ENCODE results near the gene ABHD16A. TPM values are rescaled to one million over a fixed set of nuclear protein-coding genes. Genes with fewer than 3 reads are reported as not detected.
A peak's percentile ranks its signal among the peaks of the same experiment; 100 is the strongest.
"Not testable (repeated sequence)": the region's sequence is repeated elsewhere in the genome, so short reads cannot be mapped to it uniquely, and the experiment has no call there.

Gene ABHD16A
- total and polyA plus RNA-seq, 8 donors, result 14.9 to 61.5 (median 21.5) TPM

DNA sequence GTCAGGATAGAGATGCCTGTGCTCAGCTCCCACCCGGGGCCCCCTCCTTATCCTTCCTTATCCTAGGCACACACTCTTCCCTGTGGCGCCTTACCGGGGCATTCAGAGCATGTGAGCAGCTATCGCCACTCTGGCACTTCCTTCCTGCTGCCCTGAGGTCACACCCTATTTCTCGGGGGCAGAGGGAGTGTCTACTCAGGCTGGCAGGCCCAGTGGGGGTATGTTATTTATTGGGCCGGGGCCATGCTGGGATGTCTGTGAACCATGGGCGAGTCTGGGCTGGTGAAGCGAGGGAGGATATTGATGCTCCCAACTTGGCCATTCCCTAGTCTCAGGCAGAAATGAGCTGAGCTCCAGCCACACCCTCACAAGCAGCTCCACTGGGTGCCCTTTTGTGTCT is 8.1 kb upstream of the ABHD16A start:
- Histone ChIP-seq H3K4me3 (no peak overlapping the region), H3K27ac (no peak overlapping the region), H3K4me1 (no peaks in the 10 kb centered on the region), H3K36me3 (no peaks in the 10 kb centered on the region), H3K9me3 (no peaks in the 10 kb centered on the region), H3K27me3 (no peaks in the 10 kb centered on the region)
- FAIRE-seq (no peak), DNase-seq (no peak), ATAC-seq (peak in 2 of 4 donors; percentile 32 to 34)
- TF ChIP-seq, protein P1, sequence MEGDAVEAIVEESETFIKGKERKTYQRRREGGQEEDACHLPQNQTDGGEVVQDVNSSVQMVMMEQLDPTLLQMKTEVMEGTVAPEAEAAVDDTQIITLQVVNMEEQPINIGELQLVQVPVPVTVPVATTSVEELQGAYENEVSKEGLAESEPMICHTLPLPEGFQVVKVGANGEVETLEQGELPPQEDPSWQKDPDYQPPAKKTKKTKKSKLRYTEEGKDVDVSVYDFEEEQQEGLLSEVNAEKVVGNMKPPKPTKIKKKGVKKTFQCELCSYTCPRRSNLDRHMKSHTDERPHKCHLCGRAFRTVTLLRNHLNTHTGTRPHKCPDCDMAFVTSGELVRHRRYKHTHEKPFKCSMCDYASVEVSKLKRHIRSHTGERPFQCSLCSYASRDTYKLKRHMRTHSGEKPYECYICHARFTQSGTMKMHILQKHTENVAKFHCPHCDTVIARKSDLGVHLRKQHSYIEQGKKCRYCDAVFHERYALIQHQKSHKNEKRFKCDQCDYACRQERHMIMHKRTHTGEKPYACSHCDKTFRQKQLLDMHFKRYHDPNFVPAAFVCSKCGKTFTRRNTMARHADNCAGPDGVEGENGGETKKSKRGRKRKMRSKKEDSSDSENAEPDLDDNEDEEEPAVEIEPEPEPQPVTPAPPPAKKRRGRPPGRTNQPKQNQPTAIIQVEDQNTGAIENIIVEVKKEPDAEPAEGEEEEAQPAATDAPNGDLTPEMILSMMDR (IDR thresholded peaks at IDR 0.05), result no peak
- intact Hi-C loops (cut with DNase I), result no loop called here
- WGBS, 2 donors, result 56 to 59% methylated on average over 8 of the region's 8 CpGs

DNA sequence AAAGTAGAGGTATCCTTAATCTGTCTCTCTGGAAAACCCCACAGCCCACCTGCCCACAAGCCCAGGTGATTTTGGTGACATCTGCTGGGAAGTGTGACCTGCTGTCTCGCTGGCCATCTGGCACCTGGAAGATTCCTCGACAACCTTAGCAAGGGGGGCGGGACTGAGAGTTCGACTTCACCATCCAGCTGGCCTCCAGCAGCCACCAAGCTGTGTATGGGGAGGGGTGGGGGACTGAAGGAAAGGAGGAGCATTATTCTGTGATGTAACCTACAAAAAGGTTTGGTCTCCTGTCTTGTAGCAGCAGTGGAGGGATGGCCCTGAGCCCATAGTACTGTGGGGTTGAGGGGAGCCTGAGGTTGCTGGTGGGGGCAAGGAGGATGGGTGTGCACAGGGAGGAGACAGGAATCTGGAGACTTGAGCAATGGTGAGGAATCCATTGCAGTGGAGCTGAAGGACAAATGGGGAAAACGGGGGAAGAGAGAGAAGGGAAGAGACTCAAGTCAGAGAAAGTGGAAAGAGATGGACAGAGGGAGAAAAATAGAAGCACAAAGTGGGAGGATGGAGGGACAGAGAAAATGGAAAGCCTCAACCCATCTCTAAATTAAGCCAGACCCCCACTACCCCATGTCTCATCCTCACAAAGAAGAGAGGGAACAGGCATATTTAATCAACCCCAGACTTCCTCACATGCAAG is 7.5 kb upstream of the ABHD16A start:
- no peak for FAIRE-seq
- no peaks in the 10 kb centered on the region for H3K4me1 ChIP-seq
- no peaks in the 10 kb centered on the region for H3K27me3 ChIP-seq
- TF ChIP-seq, protein P1 (IDR thresholded peaks at IDR 0.05), result no peak
- DNase-seq, result no peak
- intact Hi-C loops (cut with DNase I), result no loop called here
- no peaks in the 10 kb centered on the region for H3K36me3 ChIP-seq
- H3K4me3 ChIP-seq, result no peak overlapping the region
- WGBS, 2 donors, result 37 to 40% methylated on average over 5 of the region's 5 CpGs
- ATAC-seq, result no peak
- H3K27ac ChIP-seq, result no peak overlapping the region
- no peaks in the 10 kb centered on the region for H3K9me3 ChIP-seq

DNA sequence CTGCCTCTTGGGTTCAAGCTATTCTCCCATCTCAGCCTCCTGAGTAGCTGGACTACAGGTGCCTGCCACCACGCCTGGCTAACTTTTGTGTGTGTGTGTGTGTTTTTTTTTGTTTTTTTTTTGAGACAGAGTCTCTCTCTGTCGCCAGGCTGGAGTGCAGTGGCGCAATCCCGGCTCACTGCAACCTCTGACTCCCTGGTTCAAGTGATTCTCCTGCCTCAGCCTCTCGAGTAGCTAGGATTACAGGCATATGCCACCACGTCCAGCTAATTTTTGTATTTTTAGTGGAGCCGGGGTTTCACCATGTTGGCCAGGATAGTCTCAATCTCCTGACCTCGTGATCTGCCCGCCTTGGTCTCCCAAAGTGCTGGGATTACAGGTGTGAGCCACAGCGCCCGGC is 6.0 kb upstream of the ABHD16A start:
- H3K27ac ChIP-seq; DNase-seq; ATAC-seq; intact Hi-C loops (cut with DNase I); H3K27me3 ChIP-seq; H3K9me3 ChIP-seq; FAIRE-seq; H3K4me3 ChIP-seq; H3K36me3 ChIP-seq; H3K4me1 ChIP-seq: not testable (repeated sequence)
- WGBS, 2 donors, result 78 to 91% methylated on average over 11 of the region's 11 CpGs

- intact Hi-C loops (cut with DNase I), result no loop called here
- 87 to 89% methylated on average over 3 of the region's 3 CpGs for WGBS, 2 donors
Observed at GRCh38 chr6:31708224-31708623, 5.1 kb upstream of the ABHD16A start.

DNA sequence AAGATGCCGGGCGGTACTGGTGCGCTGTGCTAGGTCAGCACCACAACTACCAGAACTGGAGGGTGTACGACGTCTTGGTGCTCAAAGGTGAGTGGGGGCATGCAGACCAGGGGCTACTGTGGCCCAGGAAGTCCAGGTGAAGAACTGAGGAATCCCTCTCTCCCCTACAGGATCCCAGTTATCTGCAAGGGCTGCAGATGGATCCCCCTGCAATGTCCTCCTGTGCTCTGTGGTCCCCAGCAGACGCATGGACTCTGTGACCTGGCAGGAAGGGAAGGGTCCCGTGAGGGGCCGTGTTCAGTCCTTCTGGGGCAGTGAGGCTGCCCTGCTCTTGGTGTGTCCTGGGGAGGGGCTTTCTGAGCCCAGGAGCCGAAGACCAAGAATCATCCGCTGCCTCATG is 4.6 kb upstream of the ABHD16A start:
- no peak overlapping the region for H3K27ac ChIP-seq
- 70 to 82% methylated on average over 10 of the region's 10 CpGs for WGBS, 2 donors
- H3K4me3 ChIP-seq, result no peak overlapping the region
- peaks cover 0 to 5% (median 0%) of the 10 kb centered on the region in 3 donors for H3K4me1 ChIP-seq
- no peaks in the 10 kb centered on the region for H3K36me3 ChIP-seq
- ATAC-seq (no peak), DNase-seq (no peak), FAIRE-seq (no peak)
- no peaks in the 10 kb centered on the region for H3K27me3 ChIP-seq
- intact Hi-C loops (cut with DNase I), result no loop called here
- TF ChIP-seq, protein P1 (IDR thresholded peaks at IDR 0.05), result no peak
- H3K9me3 ChIP-seq, result no peaks in the 10 kb centered on the region

More at GRCh38 chr6:31708224-31708623, 5.1 kb upstream of the ABHD16A start:
- Histone ChIP-seq H3K4me1 (peaks cover 0 to 5% (median 0%) of the 10 kb centered on the region in 3 donors), H3K36me3 (no peaks in the 10 kb centered on the region), H3K4me3 (no peak overlapping the region), H3K27me3 (no peaks in the 10 kb centered on the region), H3K9me3 (no peaks in the 10 kb centered on the region), H3K27ac (no peak overlapping the region)
- DNase-seq, result no peak
- no peak for ATAC-seq
- no peak for FAIRE-seq
- TF ChIP-seq, protein P1 (IDR thresholded peaks at IDR 0.05), result no peak
